Stimulated activated naive CD4-positive, alpha-beta T cell (primary cell): ENCODE measurements around the gene NPLOC4.

ENCODE experiments used
- DNase-seq, 6 experiments: peaks; one replicate each; lab custom pipeline; 2025; lab: John Stamatoyannopoulos, UW

Gene NPLOC4

GRCh38 chr17:81583589-81584342, 53.1 kb downstream of the NPLOC4 start:
- no peak for DNase-seq

GRCh38 chr17:81582749-81583148, 54.2 kb downstream of the NPLOC4 start:
- no peak for DNase-seq

GRCh38 chr17:81582341-81582740, 54.6 kb downstream of the NPLOC4 start:
- DNase-seq = no peak

- no peak for DNase-seq
Measured at GRCh38 chr17:81581758-81582157, 55.2 kb downstream of the NPLOC4 start.

DNA sequence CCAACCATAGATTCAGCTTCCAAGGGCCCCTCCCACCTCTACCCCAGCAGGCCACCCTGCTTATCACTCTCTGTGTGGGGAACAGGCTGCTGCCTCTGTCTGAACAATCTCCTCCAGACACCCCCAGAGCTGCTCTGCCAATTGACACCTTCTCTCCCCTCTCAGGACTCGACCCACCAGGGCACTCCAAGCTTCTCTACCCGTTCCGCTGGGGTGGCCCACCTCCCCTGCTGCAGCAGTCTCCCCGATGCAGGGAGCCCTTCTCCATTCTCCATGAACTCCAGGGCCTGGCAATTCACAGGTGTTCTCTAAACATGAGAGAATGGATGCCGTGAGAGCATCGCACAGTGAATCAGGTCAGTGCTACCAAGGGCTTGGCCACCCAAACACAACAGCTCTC, 56.4 kb downstream of the NPLOC4 start:
- no peak for DNase-seq

DNA sequence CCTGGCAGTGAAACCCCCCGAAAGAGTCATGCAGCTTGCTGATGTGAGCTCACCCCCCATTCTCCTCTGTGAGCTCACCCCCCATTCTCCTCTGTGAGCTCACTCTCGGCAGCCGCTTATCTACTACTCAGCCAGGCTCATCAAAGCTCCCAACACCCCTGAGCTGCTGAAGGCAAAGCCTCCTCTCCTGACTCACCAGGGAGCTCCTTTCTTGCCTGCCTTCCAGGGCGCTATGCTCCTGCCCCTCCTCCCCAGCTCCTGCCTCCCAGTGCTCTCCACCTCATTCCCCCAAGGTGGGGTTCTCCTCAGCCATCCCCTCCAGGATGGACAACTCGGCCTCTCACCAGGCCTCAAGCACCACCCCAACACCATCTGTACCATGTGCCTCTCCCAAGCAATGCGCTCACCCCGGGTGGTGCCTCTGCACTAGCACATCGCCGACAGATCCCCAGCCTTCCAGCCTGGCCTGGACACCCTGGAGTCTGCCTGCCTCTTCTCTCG, 57.0 kb downstream of the NPLOC4 start:
- DNase-seq = no peak

- DNase-seq = no peak
Measured at GRCh38 chr17:81579298-81579697, 57.6 kb downstream of the NPLOC4 start.

DNA sequence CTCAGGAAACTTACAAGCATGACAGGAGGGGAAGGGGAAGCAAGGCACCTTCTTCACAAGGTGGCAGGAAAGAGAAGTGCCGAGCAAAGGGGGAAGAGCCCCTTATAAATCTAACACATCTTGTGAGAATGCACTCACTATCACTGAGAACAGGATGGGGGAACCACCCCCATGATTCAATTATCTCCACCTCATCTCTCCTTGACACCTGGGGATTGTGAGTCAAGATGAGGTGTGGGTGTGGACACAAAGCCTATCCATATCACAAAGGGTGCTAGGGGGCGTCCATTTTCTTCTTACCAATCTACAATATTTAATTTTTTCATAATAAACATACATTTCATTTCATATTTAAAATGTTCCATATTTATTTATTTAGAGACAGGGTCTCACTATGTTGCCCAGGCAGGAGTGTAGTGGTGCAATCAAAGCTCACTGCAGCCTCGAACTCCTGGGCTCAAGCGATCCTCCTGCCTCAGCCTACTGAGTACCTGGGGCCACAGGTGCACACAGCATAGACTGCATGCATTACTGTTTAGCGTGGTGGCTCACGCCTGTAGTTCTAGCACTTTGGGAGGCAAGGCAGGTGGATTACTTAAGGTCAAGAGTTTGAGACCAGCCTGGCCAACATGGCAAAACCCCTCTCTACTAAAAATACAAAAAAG, 58.2 kb downstream of the NPLOC4 start:
- no peak for DNase-seq

GRCh38 chr17:81578038-81578441, 58.9 kb downstream of the NPLOC4 start:
- DNase-seq = no peak

DNA sequence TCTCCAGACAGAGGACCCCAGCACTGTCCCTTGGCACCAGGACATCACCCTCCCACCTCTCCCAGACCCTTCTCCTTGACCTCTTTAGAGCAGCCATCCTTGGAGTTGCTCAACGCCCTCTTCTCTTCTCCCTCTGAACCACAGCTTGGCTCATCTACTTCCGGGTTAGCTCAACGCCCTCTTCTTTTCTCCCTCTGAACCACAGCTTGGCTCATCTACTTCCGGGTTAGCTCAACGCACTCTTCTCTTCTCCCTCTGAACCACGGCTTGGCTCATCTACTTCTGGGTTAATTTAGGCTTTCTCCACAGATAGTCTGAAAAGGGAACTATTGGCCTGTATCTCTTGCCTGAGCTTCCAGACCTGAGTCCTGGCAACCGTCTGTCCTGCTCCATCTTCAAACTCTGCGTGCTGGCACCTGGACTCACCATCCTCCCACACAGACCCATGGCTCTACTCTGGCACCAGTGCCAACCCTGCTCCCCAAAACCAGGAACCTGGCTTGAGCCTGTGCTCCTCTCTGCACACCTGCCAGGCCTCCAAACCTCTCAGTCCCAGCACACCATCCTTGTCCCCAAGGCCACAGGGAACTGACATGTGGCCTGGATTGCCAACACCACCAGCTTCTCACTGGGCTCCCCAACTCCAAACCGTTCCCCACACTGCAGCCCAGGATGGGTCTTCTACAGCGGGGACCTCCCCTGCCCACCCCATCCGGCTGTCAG, 59.5 kb downstream of the NPLOC4 start:
- DNase-seq = no peak

GRCh38 chr17:81576621-81577277, 60.2 kb downstream of the NPLOC4 start:
- DNase-seq = no peak

DNA sequence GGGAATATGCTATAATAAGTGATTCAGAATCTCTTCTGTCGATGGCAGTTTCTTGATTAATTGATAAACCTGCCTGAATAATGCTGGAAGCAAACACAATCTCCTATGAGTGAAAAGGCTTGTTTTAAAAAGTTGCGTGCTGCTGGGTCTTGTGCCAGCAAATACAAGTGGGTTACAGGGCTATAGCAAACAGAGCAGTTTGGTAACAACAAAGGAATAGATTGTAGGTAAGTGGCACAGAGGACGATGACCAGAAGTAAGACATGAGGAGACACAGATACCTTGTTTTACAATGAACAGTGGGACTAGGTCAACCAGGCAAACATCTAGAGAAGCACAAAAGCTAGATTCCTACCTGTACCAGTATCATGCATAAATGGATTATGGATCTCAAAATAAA, 61.1 kb downstream of the NPLOC4 start:
- no peak for DNase-seq

DNA sequence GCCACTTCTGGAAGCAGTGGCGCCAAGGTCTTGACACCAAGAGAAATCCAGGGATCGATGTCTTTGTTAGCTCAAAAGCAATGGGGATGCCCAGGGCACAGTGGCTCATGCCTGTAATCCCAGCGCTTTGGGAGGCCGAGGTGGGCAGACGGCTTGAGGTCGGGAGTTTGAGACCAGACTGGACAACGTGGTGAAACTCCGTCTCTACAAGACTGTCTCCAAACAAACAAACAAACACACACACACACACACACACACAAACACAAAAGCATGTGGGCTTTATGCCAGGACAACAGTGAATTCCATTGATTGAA, 62.3 kb downstream of the NPLOC4 start:
- no peak for DNase-seq

DNA sequence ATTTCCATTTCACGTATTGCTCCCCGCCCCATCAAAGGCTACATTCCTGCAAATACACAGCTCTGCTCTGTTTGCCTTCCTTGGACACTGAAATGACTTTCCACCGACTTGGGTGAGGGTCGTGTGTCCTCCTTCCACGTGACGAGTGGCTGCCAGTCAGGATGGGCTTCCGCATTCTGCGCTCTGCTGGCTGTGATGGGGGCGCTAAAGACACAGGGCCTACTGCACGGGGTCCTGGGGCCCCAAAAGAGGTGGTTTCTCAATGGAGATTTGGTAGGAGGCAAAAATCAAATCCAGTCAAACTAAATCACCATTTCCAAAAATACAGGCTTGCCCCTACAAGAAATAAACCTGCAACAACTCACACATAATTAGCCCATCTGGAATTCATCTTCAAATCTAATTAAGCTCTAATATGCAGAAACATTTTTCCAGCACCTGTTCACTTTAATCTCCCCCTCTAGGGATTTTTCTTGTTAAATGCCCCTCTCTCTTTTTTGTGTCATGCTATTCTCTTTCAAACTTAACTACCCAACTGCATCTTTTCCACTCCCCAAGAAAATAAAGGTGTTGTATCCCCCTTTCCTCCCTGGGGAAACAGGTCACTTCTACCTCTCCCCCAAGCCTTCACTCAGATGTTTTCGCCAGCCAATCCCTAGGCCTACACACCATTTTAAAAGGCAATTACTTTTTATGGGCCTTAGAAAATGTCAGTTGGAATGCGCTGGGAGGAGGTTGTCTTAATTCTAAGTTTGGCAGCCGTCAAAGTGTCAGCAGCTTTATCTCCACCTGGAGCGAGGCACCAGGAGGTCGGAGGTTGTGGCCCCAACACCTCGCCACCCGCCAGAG, 62.9 kb downstream of the NPLOC4 start:
- no peak for DNase-seq

DNA sequence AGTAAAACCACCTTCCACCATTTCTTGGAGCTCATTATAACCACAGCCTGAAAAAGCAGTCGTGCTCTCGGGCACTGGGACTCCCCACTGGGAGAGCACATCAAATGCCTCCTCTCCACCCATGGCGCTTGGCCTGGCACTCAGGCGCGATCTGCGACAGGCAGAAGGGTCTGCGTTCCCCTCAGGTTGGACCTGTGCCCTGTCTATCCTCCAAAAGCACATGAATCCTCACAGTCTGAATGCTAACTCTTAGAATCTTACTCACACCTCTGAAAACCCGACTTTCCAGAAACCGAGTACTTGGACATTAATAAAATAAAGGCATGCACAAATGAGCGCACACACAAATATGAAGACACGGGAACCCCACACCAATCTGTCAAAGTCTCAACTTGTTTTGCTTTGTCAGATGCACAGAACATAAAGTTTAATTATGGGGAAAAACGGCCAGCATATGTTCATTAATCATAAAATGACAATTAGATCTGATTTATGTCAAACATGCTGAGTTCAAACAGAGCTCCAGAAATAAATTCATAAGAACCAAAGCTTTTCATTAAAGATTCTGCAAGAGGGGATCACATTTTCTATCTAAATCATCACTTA, 64.2 kb downstream of the NPLOC4 start:
- no peak for DNase-seq

DNA sequence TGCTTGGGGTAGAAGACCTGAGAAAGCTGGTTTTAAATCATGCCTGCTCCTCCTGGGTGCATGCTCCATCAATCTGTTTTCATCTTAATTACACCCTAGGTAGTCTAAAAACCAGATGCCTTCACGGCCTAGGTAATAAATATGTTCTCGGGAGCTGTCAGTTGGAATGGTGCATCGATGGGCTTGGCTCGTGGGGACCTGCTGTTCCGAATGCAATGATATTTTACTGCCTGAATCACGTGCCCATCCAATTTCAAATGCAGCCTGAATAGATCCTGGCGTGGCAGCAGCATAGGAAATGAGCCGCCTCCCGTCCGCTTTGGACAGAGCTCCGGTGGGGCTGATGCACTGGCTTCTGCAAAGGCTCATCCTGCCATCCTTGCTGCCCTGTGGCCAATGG, 65.9 kb downstream of the NPLOC4 start:
- DNase-seq = no peak

GRCh38 chr17:81569986-81570514, 66.9 kb downstream of the NPLOC4 start:
- DNase-seq = no peak

DNA sequence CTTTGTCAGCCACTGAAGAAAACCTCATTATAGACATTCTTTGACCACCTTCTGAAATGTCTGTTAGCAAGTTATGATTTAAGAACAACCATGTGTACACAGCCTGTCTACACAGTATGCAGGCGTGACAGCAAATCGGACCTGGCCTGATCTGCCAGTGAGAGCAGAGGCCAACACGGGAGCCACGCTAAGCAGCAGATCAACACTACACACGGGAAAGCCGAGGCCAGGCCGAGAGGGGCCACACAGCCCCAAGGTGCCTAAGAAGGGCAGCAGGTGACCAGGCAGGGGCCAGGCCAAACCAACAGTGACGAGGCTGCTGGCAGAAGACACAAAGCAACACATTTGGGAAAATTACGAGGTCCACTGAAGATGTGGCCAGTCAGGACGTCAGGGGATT, 68.5 kb downstream of the NPLOC4 start:
- no peak for DNase-seq

GRCh38 chr17:81567191-81567590, 69.7 kb downstream of the NPLOC4 start:
- no peak for DNase-seq

- no peak for DNase-seq
Measured at GRCh38 chr17:81566461-81567126, 70.3 kb downstream of the NPLOC4 start.
